Adrenal gland (tissue), 5 donors: ENCODE data around the gene LMX1B.

Source experiments
- CTCF ChIP-seq, 6 experiments: fragments of 450-650 bp in 4 of 6; fragments of 200-600 bp in 2 of 6; sonication (generic) in 1 of 6; IDR thresholded peaks; 1 replicate in 5 of 6; 2 replicates in 1 of 6; pipeline versions ENCODE4 v1.5.1 to v1.8.0; 2016 to 2021; ENCODE audit warnings: antibody characterized with exemption in 6 of 6, mild to moderate bottlenecking in 2 of 6, moderate library complexity in 1 of 6
- POLR2A ChIP-seq, 2 donors: fragments of 450-650 bp; IDR thresholded peaks; one replicate each; pipeline ENCODE4 v1.6.1; 2017; ENCODE audit warnings: antibody characterized with exemption in 2 of 2, mild to moderate bottlenecking in 2 of 2, moderate library complexity in 1 of 2
- donor health status: DM: no; HTN: no; CAD: no.

- no peak for TF ChIP-seq CTCF (IDR thresholded peaks at IDR 0.05)
- no peak for TF ChIP-seq POLR2A (IDR thresholded peaks at IDR 0.05)
These were observed 95.5 kb downstream of the LMX1B start for GRCh38 chr9:126709241-126709640.
